Measurements from ENCODE around the gene OLFM2. TPM values are rescaled to one million over a fixed set of nuclear protein-coding genes. Genes with fewer than 3 reads are reported as not detected.

OLFM2 gene
- total RNA-seq, 2 donors from 2014 or later: 3.1 to 11.9 TPM

DNA sequence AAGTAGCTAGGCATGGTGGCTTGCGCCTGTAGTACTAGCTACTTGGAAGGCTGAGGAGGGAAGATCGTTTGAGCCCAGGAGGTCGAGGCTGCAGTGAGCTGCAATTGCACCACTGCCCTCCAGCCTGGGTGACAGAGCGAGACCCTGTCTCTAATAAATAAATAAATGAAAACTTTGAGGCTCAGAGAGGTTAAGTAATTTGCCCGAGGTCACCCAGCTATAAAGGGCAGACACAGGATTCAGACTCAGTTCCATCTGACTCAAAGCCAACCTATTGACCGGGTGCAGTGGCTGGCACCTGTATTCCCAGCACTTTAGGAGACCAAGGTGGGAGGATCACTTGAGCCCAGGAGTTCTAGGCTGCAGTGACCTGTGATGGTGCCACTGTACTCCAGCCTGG, 7.4 kb upstream of the OLFM2 start:
- intact Hi-C loops (cut with DNase I): no loop called here

GRCh38 chr19:9941671-9942070, 5.4 kb upstream of the OLFM2 start:
- no peak overlapping the region for H3K4me3 ChIP-seq
- DNase-seq: no peak
- no peak overlapping the region for H3K27ac ChIP-seq
- intact Hi-C loops (cut with DNase I): no loop called here
- 44 to 45% methylated on average over 1 of the region's 1 CpG for WGBS, 2 donors
- peaks cover 0 to 3% of the 10 kb centered on the region in 2 donors for H3K27me3 ChIP-seq
- H3K4me1 ChIP-seq: peaks cover 5% of the 10 kb centered on the region
- TF ChIP-seq, protein P1, sequence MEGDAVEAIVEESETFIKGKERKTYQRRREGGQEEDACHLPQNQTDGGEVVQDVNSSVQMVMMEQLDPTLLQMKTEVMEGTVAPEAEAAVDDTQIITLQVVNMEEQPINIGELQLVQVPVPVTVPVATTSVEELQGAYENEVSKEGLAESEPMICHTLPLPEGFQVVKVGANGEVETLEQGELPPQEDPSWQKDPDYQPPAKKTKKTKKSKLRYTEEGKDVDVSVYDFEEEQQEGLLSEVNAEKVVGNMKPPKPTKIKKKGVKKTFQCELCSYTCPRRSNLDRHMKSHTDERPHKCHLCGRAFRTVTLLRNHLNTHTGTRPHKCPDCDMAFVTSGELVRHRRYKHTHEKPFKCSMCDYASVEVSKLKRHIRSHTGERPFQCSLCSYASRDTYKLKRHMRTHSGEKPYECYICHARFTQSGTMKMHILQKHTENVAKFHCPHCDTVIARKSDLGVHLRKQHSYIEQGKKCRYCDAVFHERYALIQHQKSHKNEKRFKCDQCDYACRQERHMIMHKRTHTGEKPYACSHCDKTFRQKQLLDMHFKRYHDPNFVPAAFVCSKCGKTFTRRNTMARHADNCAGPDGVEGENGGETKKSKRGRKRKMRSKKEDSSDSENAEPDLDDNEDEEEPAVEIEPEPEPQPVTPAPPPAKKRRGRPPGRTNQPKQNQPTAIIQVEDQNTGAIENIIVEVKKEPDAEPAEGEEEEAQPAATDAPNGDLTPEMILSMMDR (IDR thresholded peaks at IDR 0.05): no peak
- no peak for TF ChIP-seq POLR2A (IDR thresholded peaks at IDR 0.05)
- no peaks in the 10 kb centered on the region for H3K36me3 ChIP-seq (replicated peaks in 1 of 2; ENCODE audit: insufficient read depth in 1 of 2, low read depth in 2 of 2)
- ATAC-seq: no peak
- peaks cover 0 to 5% (median 0%) of the 10 kb centered on the region in 3 donors for H3K9me3 ChIP-seq

More for the DNA sequence above, 7.4 kb upstream of the OLFM2 start:
- DNase-seq (no peak), ATAC-seq (no peak)
- no peaks in the 10 kb centered on the region for H3K4me1 ChIP-seq
- no peaks in the 10 kb centered on the region for H3K36me3 ChIP-seq (replicated peaks in 1 of 2; ENCODE audit: insufficient read depth in 1 of 2, low read depth in 2 of 2)
- peaks cover 0 to 5% (median 0%) of the 10 kb centered on the region in 3 donors for H3K9me3 ChIP-seq
- 65 to 68% methylated on average over 5 to 6 of the region's 6 CpGs for WGBS, 2 donors
- H3K27ac ChIP-seq: no peak overlapping the region
- no peak overlapping the region for H3K4me3 ChIP-seq
- H3K27me3 ChIP-seq: peaks cover 0 to 3% of the 10 kb centered on the region in 2 donors
- TF ChIP-seq, protein P1 (IDR thresholded peaks at IDR 0.05): no peak
- no peak for TF ChIP-seq POLR2A (IDR thresholded peaks at IDR 0.05)

GRCh38 chr19:9941231-9941630, 4.9 kb upstream of the OLFM2 start:
- intact Hi-C loops (cut with DNase I): no loop called here
- Histone ChIP-seq H3K4me3 (no peak overlapping the region), H3K27me3 (peaks cover 0 to 3% of the 10 kb centered on the region in 2 donors), H3K36me3 (replicated peaks in 1 of 2; ENCODE audit: insufficient read depth in 1 of 2, low read depth in 2 of 2) (no peaks in the 10 kb centered on the region), H3K27ac (no peak overlapping the region), H3K9me3 (peaks cover 0 to 5% (median 0%) of the 10 kb centered on the region in 3 donors), H3K4me1 (peaks cover 7% of the 10 kb centered on the region)
- DNase-seq (no peak), ATAC-seq (no peak)
- WGBS, 2 donors: 50% methylated on average over 1 of the region's 1 CpG
- TF ChIP-seq POLR2A (IDR thresholded peaks at IDR 0.05): no peak
- TF ChIP-seq, protein P1 (IDR thresholded peaks at IDR 0.05): no peak

DNA sequence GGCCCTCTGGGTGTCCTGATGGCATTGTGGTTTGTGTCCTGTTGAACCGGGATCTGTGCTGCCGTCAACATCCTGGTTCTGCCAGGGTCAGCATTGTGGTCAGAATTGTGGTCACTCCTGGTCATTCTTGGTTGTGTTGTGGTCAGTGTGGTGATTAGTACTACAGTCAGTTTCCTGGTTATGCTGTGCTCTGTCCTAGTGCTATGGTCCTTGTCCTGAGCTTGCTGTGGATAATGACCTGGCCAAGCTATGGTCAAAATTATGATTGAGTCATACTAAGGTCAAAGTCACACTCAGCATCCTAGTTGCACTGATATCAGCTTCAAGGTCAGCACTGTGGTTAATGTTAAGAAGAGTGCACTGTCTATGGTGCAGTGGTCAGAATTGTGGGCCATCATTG, 4.5 kb upstream of the OLFM2 start:
- Histone ChIP-seq H3K4me1 (peaks cover 10% of the 10 kb centered on the region), H3K9me3 (peaks cover 0 to 5% (median 0%) of the 10 kb centered on the region in 3 donors), H3K36me3 (replicated peaks in 1 of 2; ENCODE audit: insufficient read depth in 1 of 2, low read depth in 2 of 2) (no peaks in the 10 kb centered on the region), H3K27me3 (peaks cover 0 to 3% of the 10 kb centered on the region in 2 donors), H3K4me3 (no peak overlapping the region), H3K27ac (no peak overlapping the region)
- ATAC-seq: no peak
- intact Hi-C loops (cut with DNase I): no loop called here
- no peak for TF ChIP-seq POLR2A (IDR thresholded peaks at IDR 0.05)
- TF ChIP-seq, protein P1 (IDR thresholded peaks at IDR 0.05): no peak
- 70 to 100% methylated on average over 2 of the region's 2 CpGs for WGBS, 2 donors
- DNase-seq: no peak

GRCh38 chr19:9939301-9939913, 3.1 kb upstream of the OLFM2 start:
- H3K4me1 ChIP-seq: peaks cover 24% of the 10 kb centered on the region
- DNase-seq (no peak), ATAC-seq (no peak)
- 45 to 52% methylated on average over 2 to 3 of the region's 3 CpGs for WGBS, 2 donors
- H3K9me3 ChIP-seq: peaks cover 0 to 5% (median 0%) of the 10 kb centered on the region in 3 donors
- no peaks in the 10 kb centered on the region for H3K36me3 ChIP-seq (replicated peaks in 1 of 2; ENCODE audit: insufficient read depth in 1 of 2, low read depth in 2 of 2)
- no peak overlapping the region for H3K27ac ChIP-seq
- no peak overlapping the region for H3K4me3 ChIP-seq
- TF ChIP-seq, protein P1 (IDR thresholded peaks at IDR 0.05): no peak
- TF ChIP-seq POLR2A (IDR thresholded peaks at IDR 0.05): no peak
- intact Hi-C loops (cut with DNase I): loop anchor here (10.0 kb wide), 1 partner anchor 455 kb away; no protein-coding TSS in a partner anchor
- H3K27me3 ChIP-seq: peaks cover 0 to 3% of the 10 kb centered on the region in 2 donors
